HepG2 (cell line): ENCODE results near the gene HDDC3. TPM values are rescaled to one million over a fixed set of nuclear protein-coding genes. Genes with fewer than 3 reads are reported as not detected.

Source experiments
- ATF1 ChIP-seq: IDR thresholded peaks from 2 replicates; pipeline ENCODE4 v1.6.1; 2016; ENCODE audit warnings: mild to moderate bottlenecking, control low read depth
- GATAD2A ChIP-seq: IDR thresholded peaks from 2 replicates; pipeline ENCODE4 v1.6.1; 2016
- JUNB ChIP-seq: sonication (generic); formaldehyde crosslinking; IDR thresholded peaks from 2 replicates; pipeline ENCODE4 v1.8.0; 2022; ENCODE audit warnings: missing genetic modification reagents, mild to moderate bottlenecking, borderline replicate concordance
- REL ChIP-seq: sonication (generic); formaldehyde crosslinking; conservative IDR thresholded peaks from 2 replicates; pipeline ENCODE4 v1.8.0; 2022; ENCODE audit warnings: mild to moderate bottlenecking, missing genetic modification reagents, moderate library complexity
- SAP130 ChIP-seq: IDR thresholded peaks from 2 replicates; pipeline ENCODE4 v1.6.1; 2016; ENCODE audit warnings: low read depth
- ZBTB20 ChIP-seq: sonication (generic); formaldehyde crosslinking; IDR thresholded peaks from 2 replicates; pipeline ENCODE4 v1.8.1; 2023; ENCODE audit warnings: missing genetic modification reagents, low read depth, mild to moderate bottlenecking, borderline replicate concordance
- ZNF124 ChIP-seq: sonication (generic); formaldehyde crosslinking; IDR thresholded peaks from 2 replicates; pipeline ENCODE4 v1.4.0; 2020; ENCODE audit warnings: missing genetic modification reagents
- ZNF180 ChIP-seq: sonication (generic); formaldehyde crosslinking; IDR thresholded peaks from 2 replicates; pipeline ENCODE4 v1.4.0; 2020; ENCODE audit warnings: low read depth, missing genetic modification reagents, borderline replicate concordance
- ZNF816 ChIP-seq: sonication (generic); formaldehyde crosslinking; IDR thresholded peaks from 2 replicates; pipeline ENCODE4 v1.8.0; 2022; ENCODE audit warnings: missing genetic modification reagents, mild to moderate bottlenecking, borderline replicate concordance
- polyA plus RNA-seq, 8 experiments: library from polyadenylated mRNA; depleted of rRNA in 3 of 8; stranded (reverse) in 7 of 8; unstranded in 1 of 8; fragments of >200 nt; fragmentation: Illumina TruSeq in 4 of 8; extraction: Trizol in 4 of 8; gene quantifications; 2 replicates each; pipeline versions ENCODE4 v1.2.1 to v1.2.3, GENCODE V29; 2011 to 2016; ENCODE audit warnings: low read depth in 4 of 8, missing spikeins in 1 of 8, mixed read lengths in 1 of 8; ENCODE audit not compliant: insufficient read depth in 1 of 8
- total RNA-seq, 5 experiments: library from RNA; depleted of rRNA; stranded (reverse); fragments of >200 nt; fragmentation: Illumina TruSeq; extraction: Trizol; gene quantifications; 2 replicates each; pipeline ENCODE4 v1.2.3, GENCODE V29; 2016; ENCODE audit warnings: low read depth in 1 of 5
- TF ChIP-seq, protein P1 (sequence below): sonication (generic); formaldehyde crosslinking; IDR thresholded peaks from 2 replicates; pipeline ENCODE4 v1.5.0; 2020; ENCODE audit warnings: mild to moderate bottlenecking, missing genetic modification reagents
- TF ChIP-seq, protein P2 (sequence below): sonication (generic); formaldehyde crosslinking; IDR thresholded peaks from 2 replicates; pipeline ENCODE4 v1.4.0; 2020; ENCODE audit warnings: missing genetic modification reagents
- TF ChIP-seq, protein P3 (sequence below): sonication (generic); formaldehyde crosslinking; IDR thresholded peaks from 2 replicates; pipeline ENCODE4 v1.4.0; 2020; ENCODE audit warnings: low read depth, missing genetic modification reagents
- TF ChIP-seq, protein P4 (sequence below): sonication (generic); formaldehyde crosslinking; IDR thresholded peaks from 2 replicates; pipeline ENCODE4 v1.9.0; 2021; ENCODE audit warnings: mild to moderate bottlenecking, missing genetic modification reagents

Gene HDDC3
- total and polyA plus RNA-seq, 2 of the 13 experiments (the other 11 are each of a cell fraction or from before 2014, with no cell fraction given): 18.7 to 28.3 TPM

DNA sequence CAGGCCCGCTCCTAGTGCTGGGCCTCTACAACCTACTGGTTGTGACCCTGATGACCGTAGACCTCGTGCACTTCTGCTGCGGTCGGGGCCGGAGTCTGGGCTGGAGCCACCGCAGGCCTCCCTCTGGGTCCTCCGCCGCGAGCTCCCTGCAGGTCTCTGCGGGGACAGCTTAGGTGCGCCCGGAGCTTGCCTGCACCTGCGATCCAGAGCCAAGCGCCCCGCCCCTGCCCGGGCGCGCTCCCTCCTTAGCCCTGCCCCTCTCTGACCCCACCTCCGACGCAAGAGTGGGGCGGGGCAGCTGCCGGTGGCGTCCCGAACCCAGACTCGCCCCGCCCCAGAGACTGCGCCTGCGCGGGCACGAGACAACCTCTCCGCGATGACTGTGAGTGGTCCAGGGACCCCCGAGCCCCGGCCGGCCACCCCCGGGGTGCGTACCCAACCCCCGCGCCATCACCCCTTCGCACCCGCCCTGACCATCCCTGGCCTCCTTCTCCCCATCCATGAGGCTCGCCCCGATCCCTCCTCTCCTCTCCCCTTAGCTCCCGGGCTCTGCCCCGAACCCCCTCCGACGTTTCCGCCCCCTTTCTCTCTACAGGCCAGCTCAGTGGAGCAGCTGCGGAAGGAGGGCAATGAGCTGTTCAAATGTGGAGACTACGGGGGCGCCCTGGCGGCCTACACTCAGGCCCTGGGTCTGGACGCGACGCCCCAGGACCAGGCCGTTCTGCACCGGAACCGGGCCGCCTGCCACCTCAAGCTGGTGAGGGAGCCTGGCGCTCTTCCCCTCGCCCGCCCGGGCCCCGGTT is 2.8 kb upstream of the HDDC3 start, which contains the start of gene UNC45A (continued):
- TF ChIP-seq, protein P1, sequence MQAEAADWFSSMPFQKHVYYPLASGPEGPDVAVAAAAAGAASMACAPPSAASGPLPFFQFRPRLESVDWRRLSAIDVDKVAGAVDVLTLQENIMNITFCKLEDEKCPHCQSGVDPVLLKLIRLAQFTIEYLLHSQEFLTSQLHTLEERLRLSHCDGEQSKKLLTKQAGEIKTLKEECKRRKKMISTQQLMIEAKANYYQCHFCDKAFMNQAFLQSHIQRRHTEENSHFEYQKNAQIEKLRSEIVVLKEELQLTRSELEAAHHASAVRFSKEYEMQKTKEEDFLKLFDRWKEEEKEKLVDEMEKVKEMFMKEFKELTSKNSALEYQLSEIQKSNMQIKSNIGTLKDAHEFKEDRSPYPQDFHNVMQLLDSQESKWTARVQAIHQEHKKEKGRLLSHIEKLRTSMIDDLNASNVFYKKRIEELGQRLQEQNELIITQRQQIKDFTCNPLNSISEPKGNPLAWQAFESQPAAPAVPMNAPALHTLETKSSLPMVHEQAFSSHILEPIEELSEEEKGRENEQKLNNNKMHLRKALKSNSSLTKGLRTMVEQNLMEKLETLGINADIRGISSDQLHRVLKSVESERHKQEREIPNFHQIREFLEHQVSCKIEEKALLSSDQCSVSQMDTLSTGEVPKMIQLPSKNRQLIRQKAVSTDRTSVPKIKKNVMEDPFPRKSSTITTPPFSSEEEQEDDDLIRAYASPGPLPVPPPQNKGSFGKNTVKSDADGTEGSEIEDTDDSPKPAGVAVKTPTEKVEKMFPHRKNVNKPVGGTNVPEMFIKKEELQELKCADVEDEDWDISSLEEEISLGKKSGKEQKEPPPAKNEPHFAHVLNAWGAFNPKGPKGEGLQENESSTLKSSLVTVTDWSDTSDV (CRISPR knock-in tag): peak; percentile 54; the same call in 1 of the 2 replicates
- TF ChIP-seq, protein P2, sequence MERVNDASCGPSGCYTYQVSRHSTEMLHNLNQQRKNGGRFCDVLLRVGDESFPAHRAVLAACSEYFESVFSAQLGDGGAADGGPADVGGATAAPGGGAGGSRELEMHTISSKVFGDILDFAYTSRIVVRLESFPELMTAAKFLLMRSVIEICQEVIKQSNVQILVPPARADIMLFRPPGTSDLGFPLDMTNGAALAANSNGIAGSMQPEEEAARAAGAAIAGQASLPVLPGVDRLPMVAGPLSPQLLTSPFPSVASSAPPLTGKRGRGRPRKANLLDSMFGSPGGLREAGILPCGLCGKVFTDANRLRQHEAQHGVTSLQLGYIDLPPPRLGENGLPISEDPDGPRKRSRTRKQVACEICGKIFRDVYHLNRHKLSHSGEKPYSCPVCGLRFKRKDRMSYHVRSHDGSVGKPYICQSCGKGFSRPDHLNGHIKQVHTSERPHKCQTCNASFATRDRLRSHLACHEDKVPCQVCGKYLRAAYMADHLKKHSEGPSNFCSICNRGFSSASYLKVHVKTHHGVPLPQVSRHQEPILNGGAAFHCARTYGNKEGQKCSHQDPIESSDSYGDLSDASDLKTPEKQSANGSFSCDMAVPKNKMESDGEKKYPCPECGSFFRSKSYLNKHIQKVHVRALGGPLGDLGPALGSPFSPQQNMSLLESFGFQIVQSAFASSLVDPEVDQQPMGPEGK (CRISPR knock-in tag): peak; percentile 44
- TF ChIP-seq ATF1 (CRISPR knock-in tag): no peak
- TF ChIP-seq, protein P3, sequence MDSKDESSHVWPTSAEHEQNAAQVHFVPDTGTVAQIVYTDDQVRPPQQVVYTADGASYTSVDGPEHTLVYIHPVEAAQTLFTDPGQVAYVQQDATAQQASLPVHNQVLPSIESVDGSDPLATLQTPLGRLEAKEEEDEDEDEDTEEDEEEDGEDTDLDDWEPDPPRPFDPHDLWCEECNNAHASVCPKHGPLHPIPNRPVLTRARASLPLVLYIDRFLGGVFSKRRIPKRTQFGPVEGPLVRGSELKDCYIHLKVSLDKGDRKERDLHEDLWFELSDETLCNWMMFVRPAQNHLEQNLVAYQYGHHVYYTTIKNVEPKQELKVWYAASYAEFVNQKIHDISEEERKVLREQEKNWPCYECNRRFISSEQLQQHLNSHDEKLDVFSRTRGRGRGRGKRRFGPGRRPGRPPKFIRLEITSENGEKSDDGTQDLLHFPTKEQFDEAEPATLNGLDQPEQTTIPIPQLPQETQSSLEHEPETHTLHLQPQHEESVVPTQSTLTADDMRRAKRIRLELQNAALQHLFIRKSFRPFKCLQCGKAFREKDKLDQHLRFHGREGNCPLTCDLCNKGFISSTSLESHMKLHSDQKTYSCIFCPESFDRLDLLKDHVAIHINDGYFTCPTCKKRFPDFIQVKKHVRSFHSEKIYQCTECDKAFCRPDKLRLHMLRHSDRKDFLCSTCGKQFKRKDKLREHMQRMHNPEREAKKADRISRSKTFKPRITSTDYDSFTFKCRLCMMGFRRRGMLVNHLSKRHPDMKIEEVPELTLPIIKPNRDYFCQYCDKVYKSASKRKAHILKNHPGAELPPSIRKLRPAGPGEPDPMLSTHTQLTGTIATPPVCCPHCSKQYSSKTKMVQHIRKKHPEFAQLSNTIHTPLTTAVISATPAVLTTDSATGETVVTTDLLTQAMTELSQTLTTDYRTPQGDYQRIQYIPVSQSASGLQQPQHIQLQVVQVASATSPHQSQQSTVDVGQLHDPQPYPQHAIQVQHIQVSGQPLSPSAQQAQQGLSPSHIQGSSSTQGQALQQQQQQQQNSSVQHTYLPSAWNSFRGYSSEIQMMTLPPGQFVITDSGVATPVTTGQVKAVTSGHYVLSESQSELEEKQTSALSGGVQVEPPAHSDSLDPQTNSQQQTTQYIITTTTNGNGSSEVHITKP (CRISPR knock-in tag): no peak
- TF ChIP-seq SAP130 (CRISPR knock-in tag): peak; percentile 75
- no peak for TF ChIP-seq ZNF816 (CRISPR knock-in tag)
- TF ChIP-seq, protein P4, sequence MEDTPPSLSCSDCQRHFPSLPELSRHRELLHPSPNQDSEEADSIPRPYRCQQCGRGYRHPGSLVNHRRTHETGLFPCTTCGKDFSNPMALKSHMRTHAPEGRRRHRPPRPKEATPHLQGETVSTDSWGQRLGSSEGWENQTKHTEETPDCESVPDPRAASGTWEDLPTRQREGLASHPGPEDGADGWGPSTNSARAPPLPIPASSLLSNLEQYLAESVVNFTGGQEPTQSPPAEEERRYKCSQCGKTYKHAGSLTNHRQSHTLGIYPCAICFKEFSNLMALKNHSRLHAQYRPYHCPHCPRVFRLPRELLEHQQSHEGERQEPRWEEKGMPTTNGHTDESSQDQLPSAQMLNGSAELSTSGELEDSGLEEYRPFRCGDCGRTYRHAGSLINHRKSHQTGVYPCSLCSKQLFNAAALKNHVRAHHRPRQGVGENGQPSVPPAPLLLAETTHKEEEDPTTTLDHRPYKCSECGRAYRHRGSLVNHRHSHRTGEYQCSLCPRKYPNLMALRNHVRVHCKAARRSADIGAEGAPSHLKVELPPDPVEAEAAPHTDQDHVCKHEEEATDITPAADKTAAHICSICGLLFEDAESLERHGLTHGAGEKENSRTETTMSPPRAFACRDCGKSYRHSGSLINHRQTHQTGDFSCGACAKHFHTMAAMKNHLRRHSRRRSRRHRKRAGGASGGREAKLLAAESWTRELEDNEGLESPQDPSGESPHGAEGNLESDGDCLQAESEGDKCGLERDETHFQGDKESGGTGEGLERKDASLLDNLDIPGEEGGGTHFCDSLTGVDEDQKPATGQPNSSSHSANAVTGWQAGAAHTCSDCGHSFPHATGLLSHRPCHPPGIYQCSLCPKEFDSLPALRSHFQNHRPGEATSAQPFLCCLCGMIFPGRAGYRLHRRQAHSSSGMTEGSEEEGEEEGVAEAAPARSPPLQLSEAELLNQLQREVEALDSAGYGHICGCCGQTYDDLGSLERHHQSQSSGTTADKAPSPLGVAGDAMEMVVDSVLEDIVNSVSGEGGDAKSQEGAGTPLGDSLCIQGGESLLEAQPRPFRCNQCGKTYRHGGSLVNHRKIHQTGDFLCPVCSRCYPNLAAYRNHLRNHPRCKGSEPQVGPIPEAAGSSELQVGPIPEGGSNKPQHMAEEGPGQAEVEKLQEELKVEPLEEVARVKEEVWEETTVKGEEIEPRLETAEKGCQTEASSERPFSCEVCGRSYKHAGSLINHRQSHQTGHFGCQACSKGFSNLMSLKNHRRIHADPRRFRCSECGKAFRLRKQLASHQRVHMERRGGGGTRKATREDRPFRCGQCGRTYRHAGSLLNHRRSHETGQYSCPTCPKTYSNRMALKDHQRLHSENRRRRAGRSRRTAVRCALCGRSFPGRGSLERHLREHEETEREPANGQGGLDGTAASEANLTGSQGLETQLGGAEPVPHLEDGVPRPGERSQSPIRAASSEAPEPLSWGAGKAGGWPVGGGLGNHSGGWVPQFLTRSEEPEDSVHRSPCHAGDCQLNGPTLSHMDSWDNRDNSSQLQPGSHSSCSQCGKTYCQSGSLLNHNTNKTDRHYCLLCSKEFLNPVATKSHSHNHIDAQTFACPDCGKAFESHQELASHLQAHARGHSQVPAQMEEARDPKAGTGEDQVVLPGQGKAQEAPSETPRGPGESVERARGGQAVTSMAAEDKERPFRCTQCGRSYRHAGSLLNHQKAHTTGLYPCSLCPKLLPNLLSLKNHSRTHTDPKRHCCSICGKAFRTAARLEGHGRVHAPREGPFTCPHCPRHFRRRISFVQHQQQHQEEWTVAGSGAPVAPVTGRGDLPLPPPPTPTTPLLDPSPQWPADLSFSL (CRISPR knock-in tag): no peak
- no peak for TF ChIP-seq ZNF124 (CRISPR knock-in tag)
- no peak for TF ChIP-seq JUNB (CRISPR knock-in tag)
- peak; percentile 40 for TF ChIP-seq GATAD2A (CRISPR knock-in tag)
- no peak for TF ChIP-seq ZNF180 (CRISPR knock-in tag)
- TF ChIP-seq ZBTB20 (CRISPR knock-in tag): no peak
- no peak for TF ChIP-seq REL
